Iris pigment epithelial cell (primary cell): ENCODE data around the gene JMJD7.
A peak's percentile ranks its signal among the peaks of the same experiment; 100 is the strongest.

Source experiments
- DNase-seq: peaks from one replicate; pipeline ENCODE4 v3.0.0-alpha.2; 2011; ENCODE audit warnings: low read depth

JMJD7 gene

GRCh38 chr15:41865490-41866055 is 37.7 kb downstream of the JMJD7 start:
- no peak for DNase-seq

GRCh38 chr15:41866263-41866703 is 38.4 kb downstream of the JMJD7 start:
- no peak for DNase-seq

DNA sequence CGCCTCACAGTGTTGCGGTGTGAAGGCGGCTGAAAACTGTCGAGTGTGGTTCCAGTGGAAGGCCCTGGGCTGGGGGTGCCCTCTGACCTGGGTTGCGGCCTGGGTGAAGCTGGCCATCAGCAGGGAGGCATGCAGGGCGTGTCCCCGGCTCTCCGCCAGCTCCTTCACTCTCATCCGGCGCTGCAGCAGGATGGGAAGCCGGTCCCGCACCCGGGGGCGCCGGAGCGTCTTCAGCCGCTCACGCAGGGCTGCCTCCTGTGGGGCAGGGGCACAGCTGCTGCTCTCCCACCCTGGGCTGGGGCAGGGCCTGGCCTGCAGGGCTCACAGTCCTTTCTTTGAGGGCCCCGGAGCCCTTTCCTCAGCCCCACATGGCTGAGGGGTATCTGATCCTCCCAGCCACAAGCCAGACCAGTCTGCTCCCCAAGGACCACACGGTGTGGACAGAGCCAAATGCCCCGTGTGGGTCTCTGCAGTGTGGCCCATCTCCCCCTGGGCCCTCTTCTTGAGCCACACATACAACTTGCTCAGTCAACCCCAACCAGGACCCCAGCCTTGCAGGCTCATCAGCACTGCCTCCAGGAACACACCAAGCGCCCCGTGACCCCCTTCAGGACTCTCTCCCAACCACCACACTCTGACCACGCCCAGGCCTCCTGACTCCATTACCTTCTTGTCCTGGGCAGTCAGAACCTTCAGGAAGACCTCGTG is 39.1 kb downstream of the JMJD7 start:
- no peak for DNase-seq

DNA sequence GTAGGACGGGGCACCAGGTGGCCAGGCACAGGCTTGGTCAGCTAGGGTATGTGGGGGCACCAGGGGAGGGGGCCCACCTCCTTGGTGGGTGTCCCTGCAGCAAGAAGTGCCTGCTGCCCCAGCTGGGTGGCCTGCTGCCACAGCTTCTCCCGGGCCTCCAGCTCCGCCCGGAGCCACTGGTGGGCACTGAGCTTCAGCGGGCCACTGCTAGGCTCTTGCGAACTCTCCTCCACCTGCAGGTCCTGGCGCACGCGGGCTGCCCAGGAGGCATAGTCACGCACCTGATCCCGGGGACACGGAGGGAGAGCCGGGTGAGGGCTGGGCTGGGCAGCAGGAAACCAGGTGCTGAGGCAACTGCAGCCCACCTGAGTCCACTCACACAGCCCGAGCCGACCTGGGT is 40.4 kb downstream of the JMJD7 start:
- no peak for DNase-seq

DNA sequence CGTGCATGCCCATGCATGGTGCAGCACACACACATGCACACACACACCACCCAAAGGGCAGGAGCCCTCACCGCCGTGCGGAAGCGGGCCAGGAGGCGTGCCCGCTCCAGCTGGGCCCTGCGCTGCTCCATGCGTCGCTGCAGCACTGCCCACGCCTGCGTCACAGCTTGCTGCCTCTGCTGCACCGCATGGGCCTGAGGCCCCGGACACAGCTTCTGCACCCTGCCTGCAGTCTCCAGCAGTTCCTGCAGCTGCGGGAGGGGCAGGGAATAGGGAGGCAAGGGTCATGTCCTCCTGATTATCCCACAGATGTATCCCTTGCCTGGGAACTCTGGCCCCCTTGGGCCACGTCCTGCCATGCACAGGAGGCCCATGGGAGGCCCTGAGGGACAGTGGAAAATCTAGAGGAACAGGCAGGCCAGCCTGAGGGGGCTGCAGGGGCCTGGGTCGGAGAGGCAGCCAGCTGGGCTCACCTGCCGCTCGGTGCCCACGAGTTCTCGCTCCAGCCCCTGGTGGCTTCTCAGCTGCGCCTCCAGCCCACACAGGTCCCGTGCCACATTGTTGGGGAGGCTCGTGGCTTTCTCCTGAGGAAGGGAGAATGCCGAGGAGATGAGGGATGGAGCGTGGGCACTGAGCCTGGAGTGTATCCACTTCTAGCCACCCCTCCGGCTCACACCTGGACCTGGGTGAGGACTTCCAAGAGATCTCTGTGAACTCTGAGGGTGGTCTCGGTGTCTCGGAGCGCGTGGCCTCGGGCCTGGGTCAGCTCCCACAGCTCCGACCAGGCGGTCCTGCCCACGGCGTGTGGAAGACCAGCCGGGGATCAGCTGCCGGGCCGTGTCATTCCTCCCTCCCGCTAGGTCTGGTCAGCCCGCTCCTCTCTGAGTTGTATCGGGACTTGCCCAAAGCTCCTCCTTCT is 42.1 kb downstream of the JMJD7 start:
- DNase-seq = no peak

- DNase-seq = peak; percentile 73
These were observed 42.8 kb downstream of the JMJD7 start for GRCh38 chr15:41870689-41871081.

- no peak for DNase-seq
These were observed 43.4 kb downstream of the JMJD7 start for GRCh38 chr15:41871175-41871905.

- DNase-seq = no peak
These were observed 44.4 kb downstream of the JMJD7 start for GRCh38 chr15:41872166-41872747.

DNA sequence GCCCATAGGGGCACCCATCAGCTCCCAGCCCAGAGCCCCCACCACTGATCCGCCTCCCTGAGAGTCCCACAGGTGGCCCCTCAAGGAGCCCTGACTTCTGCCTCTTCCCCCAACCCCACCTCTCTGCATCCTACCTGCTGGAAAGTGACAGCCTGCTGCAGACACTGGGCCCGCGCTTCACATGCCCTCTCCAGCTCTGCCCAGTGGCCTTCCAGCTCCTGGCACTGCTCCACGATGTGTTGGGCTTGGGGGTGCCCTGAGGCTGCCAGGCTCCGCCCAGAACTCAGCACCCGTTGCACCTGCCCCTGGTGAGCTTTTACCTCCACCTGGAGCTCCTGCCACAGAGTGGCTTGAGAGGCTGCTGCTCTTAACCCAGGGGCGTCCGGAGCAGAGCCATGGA is 45.8 kb downstream of the JMJD7 start:
- no peak for DNase-seq

DNA sequence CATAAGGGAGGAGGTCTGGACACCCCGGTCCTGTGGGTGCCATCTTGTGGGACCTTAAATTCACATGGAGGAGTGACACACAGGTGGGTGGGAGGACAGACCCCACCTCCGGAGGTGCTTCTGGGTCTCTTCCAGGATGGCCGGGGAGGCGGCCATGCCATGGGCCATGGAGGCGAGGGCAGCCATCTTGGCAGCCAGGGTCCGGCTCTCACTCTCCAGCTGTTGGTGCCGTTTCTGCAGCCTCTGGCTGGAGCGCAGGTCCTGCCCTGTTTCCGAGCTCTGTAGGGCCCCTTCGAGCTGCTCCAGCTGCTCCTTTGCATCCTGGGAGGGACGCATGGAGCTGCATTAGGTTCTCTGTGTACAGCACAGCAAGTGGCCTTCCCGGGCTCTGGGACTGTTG is 46.8 kb downstream of the JMJD7 start:
- no peak for DNase-seq

- no peak for DNase-seq
These were observed 48.1 kb downstream of the JMJD7 start for GRCh38 chr15:41876007-41876406.

DNA sequence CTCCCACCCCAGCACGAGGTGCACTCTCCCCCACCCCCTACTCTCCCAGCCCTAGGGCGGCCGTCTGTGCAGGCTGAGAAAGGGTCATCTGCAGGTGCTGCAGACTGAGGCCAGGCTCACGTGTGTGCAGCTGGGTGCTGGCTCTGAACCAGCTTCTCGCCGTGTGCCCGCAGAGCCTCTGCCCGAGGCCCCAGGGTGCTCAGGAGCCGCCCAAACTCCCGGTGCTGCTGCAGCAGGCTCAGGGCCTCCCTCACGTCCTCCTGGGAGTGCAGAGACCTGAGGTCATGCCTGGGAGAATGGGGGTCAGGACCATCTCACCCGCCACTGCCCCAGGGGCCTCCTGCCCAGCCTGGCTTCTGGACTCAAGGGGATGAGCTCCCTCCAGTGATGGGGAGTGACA is 48.8 kb downstream of the JMJD7 start:
- DNase-seq = no peak

- no peak for DNase-seq
These were observed 49.9 kb downstream of the JMJD7 start for GRCh38 chr15:41877631-41878354.

DNA sequence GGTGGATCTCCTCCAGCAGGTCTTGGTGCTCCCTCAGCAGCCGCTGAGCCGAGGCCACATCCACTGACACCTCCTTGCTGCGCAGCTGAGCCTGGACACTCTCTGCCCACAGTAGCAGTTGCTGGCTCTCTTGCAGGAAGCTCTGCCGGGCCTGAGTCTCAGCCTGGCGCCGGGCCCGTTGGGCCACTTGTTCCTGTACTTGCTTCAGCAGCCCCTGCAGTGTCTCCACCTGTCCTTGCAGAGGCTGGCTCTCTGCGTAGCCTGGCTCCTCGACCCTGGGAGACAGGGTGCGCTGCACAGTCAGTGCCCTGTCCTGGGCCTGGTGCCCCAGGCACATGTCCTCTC is 50.4 kb downstream of the JMJD7 start:
- DNase-seq = no peak

- no peak for DNase-seq
These were observed 51.5 kb downstream of the JMJD7 start for GRCh38 chr15:41879321-41879845.

DNA sequence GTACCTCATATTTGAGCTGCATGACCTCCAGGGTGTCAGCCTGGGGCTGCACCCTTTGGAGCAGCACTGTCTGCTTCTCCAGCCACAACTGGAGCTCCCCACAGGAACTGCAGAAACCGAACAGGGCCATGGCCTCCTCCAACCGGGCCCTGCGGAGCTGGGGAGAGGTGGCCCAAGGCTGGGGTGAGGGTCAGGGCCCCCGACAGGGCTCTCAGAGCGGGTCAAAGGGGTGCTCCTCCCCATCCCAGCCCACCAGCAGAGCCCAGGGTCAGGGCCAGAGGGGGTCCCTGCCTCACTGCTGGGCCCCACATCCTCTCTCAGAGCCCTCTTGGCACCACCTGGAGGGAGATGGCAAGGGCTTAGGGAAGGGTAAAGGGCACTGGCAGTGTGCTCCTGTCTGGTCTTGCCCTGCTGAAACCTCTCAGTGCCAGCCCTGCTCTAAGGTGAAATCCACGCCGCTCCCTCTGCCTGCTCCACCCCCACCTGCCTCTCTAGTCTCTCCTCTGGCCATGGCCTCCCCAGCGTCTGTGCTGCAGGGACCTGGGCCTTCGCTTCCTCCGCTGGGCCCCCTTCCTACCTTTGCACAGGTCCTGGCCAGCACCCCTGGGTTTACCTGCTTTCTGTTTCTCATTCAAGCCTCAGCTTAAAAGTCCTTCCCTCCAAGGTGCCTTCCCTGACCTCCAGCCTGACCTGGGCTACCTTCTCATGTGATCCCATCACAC is 52.4 kb downstream of the JMJD7 start:
- no peak for DNase-seq

GRCh38 chr15:41881086-41881485 is 53.2 kb downstream of the JMJD7 start:
- no peak for DNase-seq

DNA sequence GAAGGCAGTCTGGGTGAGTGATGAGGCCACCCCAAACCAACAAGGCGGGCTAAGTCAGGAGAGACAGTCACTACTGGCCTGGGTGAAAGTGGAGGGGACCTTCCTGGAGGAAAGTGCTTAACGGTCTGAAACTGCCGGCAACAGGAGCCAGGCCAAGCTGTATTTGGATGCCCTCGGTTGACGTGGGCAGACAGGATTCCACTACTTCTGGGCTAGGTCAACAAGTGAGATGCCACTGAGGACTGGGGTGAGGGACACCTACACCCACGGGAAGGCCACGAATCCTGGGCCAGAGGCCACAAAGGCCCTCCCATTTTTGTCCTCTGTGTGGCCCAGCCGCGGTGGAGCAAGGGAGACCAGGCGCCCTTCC is 53.6 kb downstream of the JMJD7 start:
- DNase-seq = no peak

- peak; percentile 18 for DNase-seq
These were observed 54.2 kb downstream of the JMJD7 start for GRCh38 chr15:41881920-41882688.
